Glutamatergic neuron (in vitro differentiated cells): ENCODE measurements around the gene HOXD3. TPM values are rescaled to one million over a fixed set of nuclear protein-coding genes. Genes with fewer than 3 reads are reported as not detected.

Source experiments
- DNase-seq: peaks from one replicate; pipeline ENCODE4 v3.0.0; 2022
- H3K27ac Mint-ChIP-seq: one replicate; pipeline ENCODE4 v1.8.0; 2020; ENCODE audit warnings: mild to moderate bottlenecking, mixed read lengths, inconsistent platforms; ENCODE audit not compliant: unreplicated experiment
- H3K27me3 Mint-ChIP-seq: one replicate; pipeline ENCODE4 v1.8.0; 2020; ENCODE audit warnings: mild to moderate bottlenecking, moderate library complexity, mixed read lengths, inconsistent platforms; ENCODE audit not compliant: unreplicated experiment
- H3K36me3 Mint-ChIP-seq: one replicate; pipeline ENCODE4 v1.8.0; 2020; ENCODE audit warnings: mild to moderate bottlenecking, mixed read lengths, inconsistent platforms; ENCODE audit not compliant: unreplicated experiment
- H3K4me1 Mint-ChIP-seq: one replicate; pipeline ENCODE4 v1.8.0; 2020; ENCODE audit warnings: mild to moderate bottlenecking, low read depth, mixed read lengths, inconsistent platforms; ENCODE audit not compliant: unreplicated experiment
- H3K4me3 Mint-ChIP-seq: one replicate; pipeline ENCODE4 v1.8.0; 2020; ENCODE audit warnings: mild to moderate bottlenecking, mixed read lengths, inconsistent platforms; ENCODE audit not compliant: unreplicated experiment
- H3K9me3 Mint-ChIP-seq: one replicate; pipeline ENCODE4 v1.8.0; 2020; ENCODE audit warnings: mild to moderate bottlenecking, moderate library complexity, mixed read lengths, inconsistent platforms; ENCODE audit not compliant: unreplicated experiment
- CTCF ChIP-seq: fragments of 200-600 bp; sonication (generic); IDR thresholded peaks from one replicate; pipeline ENCODE4 v1.5.0; 2021; ENCODE audit not compliant: partially characterized antibody, unreplicated experiment
- total RNA-seq: library from RNA; stranded (reverse); fragmentation: NEBNext Ultra II Directional; extraction: Animal tissue kit (Norgen Biotek cat#: 25700); gene quantifications from one replicate; pipeline ENCODE4 v1.2.1, GENCODE V29; 2021; ENCODE audit not compliant: unreplicated experiment

Gene HOXD3
- total RNA-seq, 1 donor from 2014 or later = not detected

DNA sequence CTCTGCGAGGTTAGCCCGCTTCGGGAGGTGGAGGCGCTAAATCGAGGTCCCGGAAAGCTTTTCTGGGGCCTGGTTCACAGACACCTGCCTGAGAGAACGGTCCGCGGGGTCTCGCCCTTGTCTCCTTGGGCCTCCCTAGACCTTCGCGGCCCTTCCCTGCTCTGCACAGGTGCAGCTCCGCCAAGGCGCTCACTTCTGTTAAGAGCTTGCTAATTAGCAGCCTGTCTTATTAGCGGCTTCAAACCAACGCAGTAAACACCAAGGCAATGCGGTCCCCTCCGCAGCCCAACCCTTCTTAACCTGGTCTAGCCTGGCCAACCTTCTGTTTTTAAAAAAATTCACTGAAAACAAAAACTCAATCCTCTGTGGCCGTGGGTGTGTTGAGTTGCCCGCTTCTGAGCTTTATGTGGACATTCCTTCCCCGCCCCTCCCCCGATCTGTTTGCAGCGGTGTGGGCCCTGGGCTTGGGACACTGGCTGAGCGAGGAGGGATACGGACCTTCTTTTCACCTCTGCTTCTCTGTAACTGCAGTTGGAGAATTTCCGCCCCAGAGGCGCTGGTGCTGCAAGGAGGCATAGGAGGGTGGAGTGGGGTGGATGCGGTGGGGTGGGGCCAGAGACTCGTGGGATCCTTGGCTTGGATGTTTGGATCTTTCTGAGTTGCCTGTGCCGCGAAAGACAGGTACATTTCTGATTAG lies 9.2 kb upstream of the HOXD3 start:
- no peak for TF ChIP-seq CTCF
- H3K4me1 Mint-ChIP-seq = no peaks in the 10 kb centered on the region

DNA sequence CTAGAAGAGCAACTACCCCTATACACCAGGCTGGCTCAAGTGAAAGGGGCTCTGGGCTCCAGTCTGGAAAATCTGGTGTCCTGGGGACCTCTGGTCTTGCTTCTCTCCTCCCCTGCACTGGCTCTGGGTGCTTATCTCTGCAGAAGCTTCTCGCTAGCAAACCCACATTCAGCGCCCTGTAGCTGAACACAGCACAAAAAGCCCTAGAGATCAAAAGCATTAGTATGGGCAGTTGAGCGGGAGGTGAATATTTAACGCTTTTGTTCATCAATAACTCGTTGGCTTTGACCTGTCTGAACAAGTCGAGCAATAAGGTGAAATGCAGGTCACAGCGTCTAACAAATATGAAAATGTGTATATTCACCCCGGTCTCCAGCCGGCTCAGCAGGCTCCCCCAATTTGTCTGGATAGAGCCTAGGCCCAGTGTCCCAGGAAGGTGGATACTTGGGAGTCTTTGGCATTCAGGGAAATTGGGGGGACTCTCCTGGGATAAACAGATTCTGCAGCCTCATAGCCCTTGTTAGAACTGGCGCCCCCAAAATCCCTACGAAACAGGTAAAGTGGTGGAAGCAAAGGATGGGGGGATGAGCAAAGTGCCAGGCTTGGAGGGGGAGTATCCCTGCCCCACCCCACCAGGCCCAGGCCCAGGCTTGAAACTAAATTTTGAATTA lies 8.2 kb upstream of the HOXD3 start:
- no peak overlapping the region for H3K27ac Mint-ChIP-seq
- no peak for TF ChIP-seq CTCF

More for the DNA sequence above, 9.2 kb upstream of the HOXD3 start:
- Mint-ChIP-seq H3K27me3 (peaks cover 43% of the 10 kb centered on the region), H3K4me3 (no peak overlapping the region), H3K36me3 (no peaks in the 10 kb centered on the region), H3K27ac (no peak overlapping the region), H3K9me3 (peaks cover 3% of the 10 kb centered on the region)
- no peak for DNase-seq

GRCh38 chr2:176149481-176149938 lies 7.6 kb upstream of the HOXD3 start:
- peaks cover 43% of the 10 kb centered on the region for H3K27me3 Mint-ChIP-seq
- no peak for DNase-seq
- H3K9me3 Mint-ChIP-seq = peaks cover 8% of the 10 kb centered on the region
- no peaks in the 10 kb centered on the region for H3K36me3 Mint-ChIP-seq
- no peak overlapping the region for H3K4me3 Mint-ChIP-seq
- H3K4me1 Mint-ChIP-seq = no peaks in the 10 kb centered on the region
- TF ChIP-seq CTCF = no peak
- H3K27ac Mint-ChIP-seq = no peak overlapping the region

More for the DNA sequence above, 8.2 kb upstream of the HOXD3 start:
- no peak for DNase-seq
- Mint-ChIP-seq H3K4me1 (no peaks in the 10 kb centered on the region), H3K27me3 (peaks cover 45% of the 10 kb centered on the region), H3K4me3 (no peak overlapping the region), H3K9me3 (peaks cover 3% of the 10 kb centered on the region), H3K36me3 (no peaks in the 10 kb centered on the region)

DNA sequence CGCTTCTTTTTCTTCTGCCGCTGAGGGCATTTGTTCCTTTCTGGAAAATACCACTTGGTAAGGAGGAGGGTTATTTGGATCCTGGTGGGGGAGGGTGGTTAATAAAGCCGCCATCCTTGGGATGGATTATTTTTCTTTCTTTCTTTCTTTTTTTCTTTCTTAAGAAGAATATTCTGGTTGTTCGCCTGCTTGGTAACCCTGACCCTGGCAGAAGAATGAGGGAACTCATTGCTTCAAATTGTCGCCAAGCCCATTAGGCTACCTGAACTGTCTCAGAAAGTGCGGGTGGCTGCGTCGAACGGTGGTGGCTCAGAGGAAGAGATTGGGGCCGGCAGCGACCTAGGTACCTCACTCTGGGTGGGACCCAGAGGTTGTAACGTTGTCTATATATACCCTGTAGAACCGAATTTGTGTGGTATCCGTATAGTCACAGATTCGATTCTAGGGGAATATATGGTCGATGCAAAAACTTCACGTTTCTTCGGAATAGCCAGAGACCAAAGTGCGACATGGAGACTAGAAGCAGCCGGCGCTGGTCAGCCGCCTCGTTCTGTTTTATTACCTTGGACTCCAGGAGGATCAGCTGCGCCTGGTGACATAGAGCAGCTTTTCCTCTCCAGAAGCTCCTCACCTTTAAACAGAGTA lies 7.0 kb upstream of the HOXD3 start:
- H3K9me3 Mint-ChIP-seq = peaks cover 8% of the 10 kb centered on the region
- H3K4me1 Mint-ChIP-seq = no peaks in the 10 kb centered on the region
- H3K27ac Mint-ChIP-seq = no peak overlapping the region
- no peak overlapping the region for H3K4me3 Mint-ChIP-seq
- DNase-seq = no peak
- no peak for TF ChIP-seq CTCF
- H3K27me3 Mint-ChIP-seq = peaks cover 45% of the 10 kb centered on the region
- no peaks in the 10 kb centered on the region for H3K36me3 Mint-ChIP-seq
